G401.6 (cell line): ENCODE data around the gene P2RY11.
A peak's percentile ranks its signal among the peaks of the same experiment; 100 is the strongest.

ENCODE experiments used
- FAIRE-seq: peaks from 2 replicates; lab custom pipeline; 2012; peaks lifted over from hg19 to GRCh38; lab: Jason Lieb, UNC

P2RY11 gene

GRCh38 chr19:10093295-10094186 lies 18.0 kb upstream of the P2RY11 start:
- FAIRE-seq = no peak

GRCh38 chr19:10095622-10095947 lies 15.9 kb upstream of the P2RY11 start:
- FAIRE-seq = no peak

DNA sequence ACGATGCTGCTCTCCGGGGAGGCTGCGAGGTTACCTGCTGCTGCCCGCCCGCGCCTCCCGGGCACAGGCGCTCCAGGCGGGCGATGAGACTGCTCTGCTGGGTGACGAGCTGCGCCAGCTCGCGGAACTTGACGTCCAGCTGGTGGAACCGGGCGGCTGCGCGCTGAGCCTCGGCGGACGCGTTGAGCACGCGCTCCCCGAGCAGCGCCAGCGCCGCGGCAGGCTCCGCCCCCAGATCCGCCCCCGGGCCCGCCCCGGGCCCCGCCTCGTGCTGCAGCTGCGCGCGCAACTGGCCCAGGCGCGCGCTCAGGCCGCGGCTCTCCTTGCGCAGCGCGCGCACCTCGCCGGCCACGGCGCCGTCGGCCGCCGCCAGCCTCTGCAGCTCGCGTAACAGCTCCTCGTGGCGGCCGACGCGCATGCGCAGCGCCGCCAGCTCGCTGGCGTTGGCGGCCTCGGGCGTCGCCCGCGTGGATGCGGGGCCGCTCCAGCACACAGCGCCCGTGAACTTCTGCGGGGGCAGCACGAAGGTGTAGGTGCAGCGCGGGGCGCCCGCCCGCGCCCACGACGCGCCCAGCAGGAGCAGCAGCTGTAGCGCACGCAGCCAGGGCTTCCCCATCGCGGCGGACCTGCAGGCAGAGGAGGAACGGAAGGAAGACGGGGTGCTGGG lies 15.4 kb upstream of the P2RY11 start:
- no peak for FAIRE-seq

- no peak for FAIRE-seq
Observed at GRCh38 chr19:10096615-10096963, 14.9 kb upstream of the P2RY11 start.

- FAIRE-seq = no peak
Observed at GRCh38 chr19:10100163-10100785, 11.2 kb upstream of the P2RY11 start.

DNA sequence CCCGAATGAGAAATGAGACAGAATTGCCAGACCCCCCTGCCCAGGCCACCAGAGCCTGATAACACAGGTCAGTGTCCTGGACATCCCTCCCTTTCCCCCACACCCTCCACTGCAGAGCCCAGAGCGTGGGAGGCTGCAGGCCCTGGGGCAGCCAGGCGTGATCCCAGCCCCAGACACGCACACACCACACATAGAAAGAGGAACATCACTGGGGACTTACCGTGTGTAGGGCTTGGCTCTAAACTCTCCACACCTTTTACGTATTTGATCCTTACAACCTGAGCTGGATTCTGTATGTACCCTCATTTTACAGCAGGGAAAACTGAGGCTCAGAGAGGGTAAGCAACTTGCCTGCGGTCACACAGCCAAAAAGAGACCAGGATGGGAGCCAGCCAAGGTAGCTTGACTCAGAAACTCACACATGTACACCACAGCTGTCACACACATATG lies 8.7 kb upstream of the P2RY11 start:
- no peak for FAIRE-seq

GRCh38 chr19:10104130-10104513 lies 7.4 kb upstream of the P2RY11 start:
- FAIRE-seq = no peak

- no peak for FAIRE-seq
Observed at GRCh38 chr19:10104665-10105508, 6.6 kb upstream of the P2RY11 start.

GRCh38 chr19:10105509-10106099 lies 5.9 kb upstream of the P2RY11 start:
- no peak for FAIRE-seq

GRCh38 chr19:10106100-10106936 lies 5.2 kb upstream of the P2RY11 start, which contains the start of gene PPAN:
TSS of gene PPAN (plus strand) at chr19:10106362. CDS start at chr19:10106395, 33 bp downstream.
- FAIRE-seq = peak; percentile 97

DNA sequence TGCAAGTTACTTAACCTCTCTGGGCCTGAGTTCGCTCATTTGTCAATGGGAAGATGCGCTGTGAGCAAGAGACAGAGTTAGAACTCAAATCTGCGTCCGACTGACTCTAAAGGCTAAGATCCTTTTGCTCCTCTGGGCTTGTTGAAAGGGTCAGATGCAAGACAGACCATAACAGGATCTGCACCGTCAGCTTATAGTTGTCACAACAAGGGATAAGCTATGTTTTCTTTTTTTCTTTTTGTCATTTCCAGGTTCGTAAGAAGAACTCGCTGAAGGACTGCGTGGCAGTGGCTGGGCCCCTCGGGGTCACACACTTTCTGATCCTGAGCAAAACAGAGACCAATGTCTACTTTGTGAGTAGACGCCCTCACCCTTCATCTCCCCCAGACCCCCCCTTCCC lies 4.2 kb upstream of the P2RY11 start:
- FAIRE-seq = no peak

GRCh38 chr19:10107817-10108367 lies 3.6 kb upstream of the P2RY11 start:
- no peak for FAIRE-seq

- FAIRE-seq = no peak
Observed at GRCh38 chr19:10109528-10109927, 2.0 kb upstream of the P2RY11 start.

DNA sequence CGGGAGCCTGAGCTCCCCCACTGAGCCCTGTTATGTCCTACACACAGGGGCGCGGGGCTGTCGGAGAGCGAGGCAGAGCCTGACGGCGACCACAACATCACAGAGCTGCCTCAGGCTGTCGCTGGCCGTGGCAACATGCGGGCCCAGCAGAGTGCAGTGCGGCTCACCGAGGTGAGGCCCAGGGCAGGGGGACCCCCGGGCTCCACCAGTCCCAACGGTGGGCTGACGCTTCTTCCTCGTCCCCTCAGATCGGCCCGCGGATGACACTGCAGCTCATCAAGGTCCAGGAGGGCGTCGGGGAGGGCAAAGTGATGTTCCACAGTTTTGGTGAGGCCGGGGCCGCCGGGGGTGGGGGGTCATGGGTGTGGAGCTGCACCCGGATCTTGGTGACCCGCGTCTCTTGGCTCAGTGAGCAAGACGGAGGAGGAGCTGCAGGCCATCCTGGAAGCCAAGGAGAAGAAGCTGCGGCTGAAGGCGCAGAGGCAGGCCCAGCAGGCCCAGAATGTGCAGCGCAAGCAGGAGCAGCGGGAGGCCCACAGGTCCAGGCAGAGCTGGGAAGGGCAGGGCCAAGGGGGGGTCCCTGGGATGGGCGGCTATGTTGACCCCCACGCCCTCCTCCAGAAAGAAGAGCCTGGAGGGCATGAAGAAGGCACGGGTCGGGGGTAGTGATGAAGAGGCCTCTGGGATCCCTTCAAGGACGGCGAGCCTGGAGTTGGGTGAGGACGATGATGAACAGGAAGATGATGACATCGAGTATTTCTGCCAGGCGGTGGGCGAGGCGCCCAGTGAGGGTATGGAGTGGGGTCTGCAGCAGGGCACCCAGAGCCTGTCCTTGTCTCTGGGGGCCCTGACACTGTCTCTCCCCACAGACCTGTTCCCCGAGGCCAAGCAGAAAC lies 1.2 kb upstream of the P2RY11 start:
- no peak for FAIRE-seq

- FAIRE-seq = no peak
Observed at GRCh38 chr19:10110972-10111317, 548 bp upstream of the P2RY11 start.

DNA sequence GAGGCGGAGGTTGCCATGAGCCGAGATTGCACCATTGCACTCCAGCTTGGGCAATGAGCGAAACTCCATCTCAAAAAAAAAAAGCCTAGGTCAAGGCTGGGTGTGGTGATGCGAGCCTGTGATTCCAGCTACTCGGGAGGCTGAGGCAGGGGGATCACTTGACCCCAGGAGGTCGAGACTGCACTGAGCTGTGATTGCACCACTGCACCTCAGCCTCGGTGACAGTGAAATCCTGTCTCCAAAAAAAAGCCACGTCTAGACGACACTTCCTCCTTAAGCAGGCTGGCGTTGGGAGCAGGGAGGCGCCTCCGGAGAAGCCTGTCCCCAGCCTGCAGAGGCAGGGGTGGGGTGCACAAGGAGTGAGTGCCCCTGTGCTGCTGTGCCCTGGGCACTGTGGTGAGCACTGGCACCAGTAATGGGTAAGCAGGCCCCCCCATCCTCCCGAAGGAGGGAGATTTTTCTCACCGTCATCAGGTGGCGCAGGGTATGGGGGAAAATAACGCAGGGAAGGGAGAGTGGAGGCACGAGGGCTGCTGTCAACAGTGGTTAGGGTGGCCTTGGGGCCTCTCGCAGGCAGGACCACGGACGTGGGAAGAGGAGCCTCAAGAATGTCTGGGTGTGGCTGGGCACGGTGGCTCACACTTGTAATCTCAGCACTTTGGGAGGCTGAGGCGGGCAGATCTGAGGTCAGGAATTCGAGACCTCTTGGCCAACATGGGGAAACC lies 706 bp downstream of the P2RY11 start:
- no peak for FAIRE-seq

DNA sequence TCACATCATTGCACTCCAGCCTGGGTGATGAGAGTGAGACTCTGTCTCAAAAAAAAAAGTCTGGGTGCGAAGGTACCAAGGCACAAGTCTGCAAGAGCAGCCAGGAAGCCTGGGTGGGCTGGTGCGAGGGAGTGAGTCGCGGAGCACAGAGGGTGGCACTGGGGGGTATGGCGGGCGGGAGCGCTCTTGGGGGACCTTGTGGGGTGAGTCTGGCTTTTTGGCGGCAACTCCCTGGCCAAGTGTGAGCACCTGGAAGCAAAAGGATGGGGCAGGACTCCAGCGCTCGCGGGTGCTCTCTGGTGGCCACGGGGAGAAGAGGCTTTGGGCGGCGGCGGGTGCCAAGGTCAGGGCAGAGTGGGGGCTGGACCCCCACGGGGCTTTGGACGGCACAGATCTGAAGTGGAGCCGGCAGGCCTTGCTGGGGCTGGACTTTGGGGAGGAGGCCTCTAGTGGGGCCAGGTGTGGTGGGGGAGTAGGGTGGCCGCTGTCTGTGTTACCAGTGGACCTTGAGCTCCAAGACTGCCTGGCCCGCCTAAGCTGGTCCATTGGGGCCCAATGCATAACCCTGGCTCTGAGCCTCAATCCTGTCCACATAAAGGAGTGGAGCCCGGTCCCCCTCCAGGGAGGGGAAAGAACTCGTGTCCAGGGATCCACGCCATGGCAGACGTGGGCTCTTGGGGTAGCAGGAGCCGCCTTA lies 1.6 kb downstream of the P2RY11 start:
- no peak for FAIRE-seq

GRCh38 chr19:10113592-10113963 lies 2.1 kb downstream of the P2RY11 start:
- no peak for FAIRE-seq
